Measurements from ENCODE around the gene SUCLA2. TPM values are rescaled to one million over a fixed set of nuclear protein-coding genes. Genes with fewer than 3 reads are reported as not detected.

SUCLA2 gene
- total RNA-seq, 1 experiment from 2014 or later = 53.9 TPM

- H3T11ph ChIP-seq (ENCODE audit: low read length) = no peak overlapping the region
- no peak overlapping the region for H2BK120ac ChIP-seq (ENCODE audit: low read depth, low read length, poor library complexity, severe bottlenecking)
- Mint-ChIP-seq H3K27me3 (ENCODE audit: low read depth) (no peaks in the 10 kb centered on the region), H3K4me3 (no peak overlapping the region), H3K9me3 (peaks cover 0 to 3% of the 10 kb centered on the region in 2 experiments; a peak in 2 of 5 replicates), H3K36me3 (ENCODE audit: insufficient read depth in 1 of 3, low read depth in 3 of 3) (peaks cover 18 to 33% (median 23%) of the 10 kb centered on the region in 3 experiments), H3K27ac (no peak overlapping the region), H3K4me1 (peaks cover 17 to 18% of the 10 kb centered on the region in 2 experiments)
- no peak overlapping the region for H3K18ac ChIP-seq (ENCODE audit: insufficient read length, low read depth, low read length)
- no peak overlapping the region for H3K4me2 ChIP-seq (ENCODE audit: insufficient read depth, insufficient read length, low read length)
- no peak overlapping the region for H2AK5ac ChIP-seq (ENCODE audit: insufficient read length, low read length)
- no peak overlapping the region for H3K9ac ChIP-seq (ENCODE audit: extremely low read depth, insufficient read length, low read length)
- H4K8ac ChIP-seq (replicated peaks; ENCODE audit: insufficient read length, low read depth, low read length) = no peak overlapping the region
- no peak overlapping the region for H4K5ac ChIP-seq (ENCODE audit: insufficient read length, low read depth, low read length)
- no peak for TF ChIP-seq CTCF (conservative IDR thresholded peaks at IDR 0.05)
- H3K27ac ChIP-seq (ENCODE audit: insufficient read length, low read depth, low read length) = no peak overlapping the region
- no peak overlapping the region for H2BK5ac ChIP-seq (ENCODE audit: insufficient read length, low read length)
- no peak overlapping the region for H2BK12ac ChIP-seq (ENCODE audit: insufficient read length, low read depth, low read length)
- H3K23ac ChIP-seq (ENCODE audit: insufficient read length, low read depth, low read length) = no peak overlapping the region
- 0 out of 2 replicates have a peak, but pooled peaks cover 2% of the 10 kb centered on the region for H3K79me2 ChIP-seq (ENCODE audit: insufficient read depth, low read length)
- no peaks in the 10 kb centered on the region for H3K9me3 ChIP-seq (ENCODE audit: control insufficient read depth, low read depth, low read length)
- 0 out of 2 replicates have a peak, but pooled peaks cover 3% of the 10 kb centered on the region for H3K4me1 ChIP-seq (ENCODE audit: insufficient read depth, low read length)
- no peaks in the 10 kb centered on the region for H4K20me1 ChIP-seq (ENCODE audit: control insufficient read depth, insufficient read depth, insufficient read length)
- H3K79me1 ChIP-seq (ENCODE audit: insufficient read depth, low read depth, low read length, poor library complexity, severe bottlenecking) = no peaks in the 10 kb centered on the region
- no peak overlapping the region for H2AFZ ChIP-seq (ENCODE audit: low read length)
- no peak overlapping the region for H3K4ac ChIP-seq (ENCODE audit: low read depth, low read length)
- DNase-seq = no peak
- peaks cover 4% of the 10 kb centered on the region for H3K23me2 ChIP-seq (ENCODE audit: insufficient read length, low read depth, low read length, poor library complexity, severe bottlenecking)
- no peak overlapping the region for H2BK15ac ChIP-seq (ENCODE audit: low read depth, low read length)
- no peak overlapping the region for H3K14ac ChIP-seq (ENCODE audit: insufficient read depth, low read length)
- no peak overlapping the region for H2BK20ac ChIP-seq (ENCODE audit: low read depth, low read length, poor library complexity, severe bottlenecking)
- H3K27me3 ChIP-seq (ENCODE audit: insufficient read depth, low read length) = no peaks in the 10 kb centered on the region
- no peak overlapping the region for H4K91ac ChIP-seq (ENCODE audit: insufficient read length, low read depth, low read length)
- H3K56ac ChIP-seq (ENCODE audit: insufficient read length, low read depth, low read length) = no peak overlapping the region
Measured at GRCh38 chr13:48040049-48040448, 39.0 kb upstream of the SUCLA2 start.

All from H9 (cell line).